Skin of body (tissue), 2 donors: ENCODE results near the gene LHFPL2. TPM values are rescaled to one million over a fixed set of nuclear protein-coding genes. Genes with fewer than 3 reads are reported as not detected.

Source experiments
- DNase-seq: peaks from one replicate; lab custom pipeline; 2025; lab: John Stamatoyannopoulos, UW
- total RNA-seq: library from RNA; depleted of rRNA; stranded (reverse); fragments of >200 nt; gene quantifications from one replicate; pipeline ENCODE4 v1.2.3, GENCODE V29; 2014

The LHFPL2 gene
- total RNA-seq, 1 donor from 2014 or later, result 75.7 TPM

GRCh38 chr5:78547183-78547582 is 101.4 kb downstream of the LHFPL2 start:
- no peak for DNase-seq

GRCh38 chr5:78546276-78546996 is 102.1 kb downstream of the LHFPL2 start:
- no peak for DNase-seq

- DNase-seq, result no peak
Measured at GRCh38 chr5:78545406-78545805, 103.2 kb downstream of the LHFPL2 start.

DNA sequence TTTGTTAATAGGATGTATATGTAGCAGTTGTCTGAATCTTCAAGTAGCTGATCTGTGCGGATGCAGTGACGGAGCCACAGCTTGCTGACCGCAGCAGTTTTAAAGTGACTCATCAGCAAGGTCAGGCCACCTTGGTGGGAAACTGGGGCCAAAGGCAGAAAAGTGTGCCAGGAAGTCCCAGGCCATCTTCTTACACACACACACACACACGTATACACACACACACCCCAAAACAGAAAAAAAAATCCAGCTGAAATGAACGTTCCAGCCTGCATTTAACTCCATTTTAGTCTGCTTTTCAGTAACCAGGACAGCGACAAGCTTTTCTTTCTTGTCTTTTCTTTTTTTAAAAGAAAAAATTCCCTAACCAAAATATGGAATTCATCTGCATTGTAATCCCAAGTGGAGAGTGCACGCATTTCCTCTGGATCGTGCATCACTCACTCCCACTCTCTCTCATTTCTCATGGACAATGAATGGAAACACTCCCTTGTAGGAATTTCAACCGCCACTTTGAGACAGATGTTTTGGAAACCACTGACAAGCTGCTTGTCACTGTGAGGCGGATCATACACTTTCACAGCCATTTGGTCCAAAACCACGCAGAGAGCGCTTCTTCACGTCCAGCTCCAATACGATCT is 103.9 kb downstream of the LHFPL2 start:
- peak; percentile 97 for DNase-seq

- no peak for DNase-seq
Measured at GRCh38 chr5:78543916-78544315, 104.7 kb downstream of the LHFPL2 start.

DNA sequence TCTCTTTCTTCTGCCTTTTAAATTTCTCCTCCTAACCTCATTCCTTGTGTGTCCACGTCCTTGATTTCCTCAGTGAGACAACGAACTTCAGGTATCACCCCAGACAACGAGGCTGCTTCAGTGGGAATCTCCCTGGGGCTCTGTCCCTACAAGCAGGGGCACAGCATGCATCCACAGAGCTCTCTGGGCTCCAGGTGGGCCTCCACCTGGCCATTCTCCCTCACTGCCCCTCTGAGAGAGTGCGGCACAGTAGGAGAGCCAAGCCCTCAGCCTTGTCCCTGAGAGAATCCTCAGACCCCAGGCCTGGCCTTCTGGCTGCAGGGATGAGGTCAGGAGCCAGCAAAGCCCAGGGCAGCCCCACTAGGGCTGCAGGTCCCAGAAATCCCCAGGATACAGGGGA is 105.3 kb downstream of the LHFPL2 start:
- DNase-seq, result no peak

- no peak for DNase-seq
Measured at GRCh38 chr5:78542321-78542840, 106.2 kb downstream of the LHFPL2 start.

DNA sequence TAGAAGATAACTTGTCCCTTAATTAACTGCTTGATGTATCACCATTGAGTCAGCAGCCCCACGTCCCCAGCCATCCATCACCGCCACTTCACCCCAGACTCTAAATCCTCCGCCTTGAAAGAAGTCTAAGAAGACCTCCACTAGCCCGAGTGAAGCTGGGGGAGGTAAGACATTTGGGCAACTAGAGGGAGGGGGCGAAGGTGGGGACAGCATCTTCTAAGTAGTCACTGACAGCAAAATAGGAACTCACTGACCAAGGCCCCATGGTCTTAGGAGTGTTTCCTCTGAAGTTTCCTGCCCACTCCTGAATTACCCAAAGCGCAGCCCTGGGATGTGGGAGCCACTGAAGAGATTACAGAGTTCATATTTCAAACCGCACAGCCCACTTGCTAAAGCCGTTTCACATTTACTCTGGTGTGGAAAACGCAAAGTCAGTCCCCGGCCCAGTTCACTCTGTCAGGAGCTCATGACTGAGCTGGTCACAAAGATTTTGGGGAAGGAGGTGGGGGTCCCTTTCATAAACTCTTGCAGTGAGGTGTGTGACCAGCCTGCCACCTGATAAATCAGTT is 107.4 kb downstream of the LHFPL2 start:
- DNase-seq, result no peak

DNA sequence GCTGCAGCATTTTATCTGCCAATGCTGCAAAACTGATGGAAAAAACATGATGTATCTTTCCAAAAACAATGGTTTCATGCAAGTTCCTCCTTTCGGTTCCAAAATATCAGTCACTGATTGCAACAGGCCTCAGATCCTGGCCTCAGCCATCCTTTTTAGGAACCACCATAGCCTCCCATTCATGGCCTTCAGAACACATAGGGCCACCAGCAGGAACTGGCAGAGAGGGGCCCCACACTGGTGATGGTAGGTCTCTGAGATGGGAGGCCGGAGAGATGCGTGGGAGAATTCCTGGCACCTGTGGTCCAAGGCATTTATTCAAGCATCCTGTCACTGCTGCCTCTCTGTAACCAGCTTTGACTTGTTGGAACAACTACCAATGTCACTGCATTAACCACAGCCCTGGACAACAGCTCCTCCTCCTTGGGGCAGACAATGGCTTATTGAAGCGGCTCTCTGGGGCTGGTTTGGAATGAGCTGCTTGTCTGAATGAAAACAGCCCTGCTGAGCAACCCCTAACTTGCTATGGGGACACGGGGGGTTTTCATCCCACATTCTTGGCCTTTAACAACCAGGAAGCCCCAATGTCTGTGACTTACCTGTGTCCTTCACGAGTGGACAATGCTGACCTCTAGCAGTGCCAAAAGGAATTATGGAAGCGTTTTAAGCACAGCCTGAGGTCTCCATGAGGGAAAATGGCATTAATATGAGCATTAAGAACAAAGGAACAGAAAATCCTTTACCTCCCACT is 108.1 kb downstream of the LHFPL2 start:
- peak; percentile 68 for DNase-seq

- no peak for DNase-seq
Measured at GRCh38 chr5:78538240-78538850, 110.2 kb downstream of the LHFPL2 start.

DNA sequence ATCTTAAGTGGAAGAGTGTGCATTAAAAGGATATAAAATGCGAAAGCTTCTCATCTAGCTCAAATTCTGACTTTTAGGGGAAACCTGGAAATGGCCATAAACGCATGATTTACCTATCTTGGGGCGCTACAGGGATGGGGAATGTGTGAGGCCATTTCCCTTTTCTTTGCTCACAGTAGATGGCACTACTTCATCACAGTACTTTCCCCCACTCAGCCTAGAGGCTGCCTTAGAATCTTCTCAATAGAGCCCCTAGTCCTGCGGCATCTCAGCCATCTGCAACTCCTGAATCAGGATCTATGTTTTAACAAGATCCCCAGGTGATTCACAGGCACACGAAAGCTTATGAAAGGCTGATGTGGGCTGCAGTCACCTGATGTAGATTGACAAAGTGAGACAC is 110.8 kb downstream of the LHFPL2 start:
- DNase-seq, result peak; percentile 53

DNA sequence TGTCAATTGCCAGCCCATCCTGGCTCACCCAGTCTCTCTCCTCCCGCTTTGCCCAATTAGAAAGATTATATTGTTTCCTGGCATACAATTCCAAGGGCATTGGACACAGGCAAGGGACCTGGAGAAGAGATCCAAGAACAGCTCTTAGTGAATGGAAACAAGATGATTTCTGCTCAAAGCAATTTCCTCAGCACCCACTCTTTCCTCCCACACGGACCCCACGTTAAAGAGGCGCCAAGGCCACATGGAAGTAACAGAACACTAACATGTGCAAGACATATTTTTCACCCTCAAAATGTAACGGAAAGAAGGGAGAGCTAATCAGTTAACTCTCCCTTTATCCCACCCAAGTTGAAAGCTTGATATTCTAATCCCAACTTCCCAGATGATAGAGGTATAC is 111.2 kb downstream of the LHFPL2 start:
- DNase-seq, result no peak

DNA sequence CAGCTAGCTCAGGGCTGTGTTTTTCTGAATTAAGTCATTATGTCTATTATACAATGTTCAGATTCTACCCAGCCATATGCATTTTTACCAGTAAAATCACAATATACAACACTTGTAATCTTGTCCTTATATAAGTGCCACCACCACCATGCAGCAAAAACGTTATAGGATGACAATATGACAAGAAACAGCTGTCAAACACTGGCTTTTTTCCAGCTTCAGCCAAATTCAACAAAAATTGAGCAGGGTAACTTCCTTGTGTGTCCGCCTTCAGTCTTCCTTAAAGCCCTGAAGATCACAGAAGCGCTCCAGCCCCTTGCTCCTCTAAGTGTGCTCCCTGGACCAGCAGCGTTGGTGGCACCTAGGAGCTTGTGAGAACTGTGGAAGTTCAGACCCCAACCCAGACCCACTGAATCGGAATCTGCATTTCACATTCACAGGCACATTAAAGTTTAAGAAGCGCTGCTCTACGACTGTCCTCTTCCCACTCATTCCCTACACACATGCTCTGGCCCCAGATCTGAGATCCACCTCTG is 111.8 kb downstream of the LHFPL2 start:
- DNase-seq, result no peak

- no peak for DNase-seq
Measured at GRCh38 chr5:78534905-78535200, 113.7 kb downstream of the LHFPL2 start.

GRCh38 chr5:78534148-78534904 is 114.2 kb downstream of the LHFPL2 start:
- DNase-seq, result no peak

DNA sequence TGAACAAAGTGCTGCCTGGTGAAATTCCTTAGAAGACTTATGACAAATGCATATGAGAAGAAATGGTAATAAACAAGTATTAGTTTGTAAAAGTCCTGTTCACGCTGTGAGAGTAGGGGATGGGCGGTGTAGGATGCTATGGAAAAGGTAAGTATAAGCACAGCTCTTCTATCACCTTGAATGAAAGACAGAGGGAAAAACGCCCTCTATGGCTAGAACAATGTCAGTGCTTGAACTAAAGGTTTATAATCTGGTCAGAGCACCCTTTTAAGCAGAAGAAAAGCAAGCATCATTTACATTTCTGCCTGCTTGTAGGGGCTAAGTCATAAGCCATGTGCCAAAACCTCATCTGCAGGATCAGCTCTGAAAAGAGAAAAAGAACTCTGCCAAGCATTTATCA is 115.2 kb downstream of the LHFPL2 start:
- no peak for DNase-seq

- no peak for DNase-seq
Measured at GRCh38 chr5:78530342-78531096, 118.1 kb downstream of the LHFPL2 start.

DNA sequence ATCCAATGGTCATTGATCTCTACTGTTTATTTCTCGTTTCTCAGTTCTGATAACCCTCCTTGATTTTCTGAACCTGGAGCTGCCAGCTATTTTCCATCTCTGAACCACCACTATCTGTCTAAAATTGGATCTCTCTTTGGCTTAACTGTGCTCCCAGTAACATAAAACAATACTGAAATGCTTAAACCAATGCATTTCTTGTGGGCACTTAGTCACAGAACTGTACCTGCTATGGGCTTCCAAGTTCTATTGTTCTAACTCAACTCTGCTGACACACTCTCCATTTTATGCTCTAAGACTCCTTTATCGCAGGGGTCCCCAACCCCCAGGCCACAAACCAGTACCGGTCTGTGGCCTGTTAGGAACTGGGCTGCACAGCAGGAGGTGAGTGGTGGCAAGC is 120.6 kb downstream of the LHFPL2 start:
- no peak for DNase-seq

- DNase-seq, result peak; percentile 91
Measured at GRCh38 chr5:78527054-78527859, 121.3 kb downstream of the LHFPL2 start.
